HG03175 (cell line): ENCODE data around the gene UGGT2.
A peak's percentile ranks its signal among the peaks of the same experiment; 100 is the strongest.
"Not testable (repeated sequence)": the region's sequence is repeated elsewhere in the genome, so short reads cannot be mapped to it uniquely, and the experiment has no call there.

ENCODE experiments used
- ATAC-seq: cut with Tn5 transposase; IDR thresholded peaks from one replicate; pipeline ENCODE4 v1.9.1; 2021; ENCODE audit warnings: mild to moderate bottlenecking, moderate library complexity; ENCODE audit not compliant: unreplicated experiment

Gene UGGT2

DNA sequence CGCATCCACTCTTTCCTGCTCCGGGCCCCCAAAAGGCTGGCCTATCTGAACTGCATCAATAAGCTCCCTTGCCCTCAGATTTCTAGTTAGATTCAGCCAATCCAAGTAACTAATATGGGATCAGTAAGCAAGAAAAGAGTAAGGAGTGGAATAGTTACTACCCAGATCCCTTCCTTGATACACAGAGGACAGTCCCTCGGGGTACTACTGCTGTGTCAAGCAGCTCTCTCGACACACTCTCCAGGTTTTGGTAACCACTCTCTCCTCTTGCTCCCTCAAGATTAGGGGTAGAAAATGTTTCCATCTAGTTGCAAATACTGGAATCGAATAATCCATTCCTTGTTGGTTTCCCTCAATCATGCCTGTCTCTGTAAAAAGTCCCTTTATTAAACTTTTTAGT is 65.4 kb downstream of the UGGT2 start:
- ATAC-seq: no peak

DNA sequence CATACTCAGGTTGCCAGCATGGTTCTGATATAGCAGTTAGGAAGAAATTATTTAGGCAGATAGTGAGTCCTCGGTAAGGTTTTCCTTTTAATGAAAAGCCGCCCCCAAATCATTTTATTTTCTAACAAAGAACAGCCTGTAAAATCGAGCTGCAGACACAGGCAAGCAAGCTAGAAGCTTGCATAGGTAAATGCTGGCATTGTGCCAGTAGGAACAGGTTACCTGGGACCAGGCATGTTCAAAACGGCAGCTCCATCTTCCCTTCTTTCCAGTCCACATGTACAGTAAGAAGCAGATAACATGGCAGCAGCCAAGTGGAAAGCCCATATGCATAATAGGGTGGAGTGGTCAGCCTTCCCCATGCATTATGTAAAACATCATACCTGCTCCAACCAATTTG is 71.1 kb downstream of the UGGT2 start:
- ATAC-seq: no peak

DNA sequence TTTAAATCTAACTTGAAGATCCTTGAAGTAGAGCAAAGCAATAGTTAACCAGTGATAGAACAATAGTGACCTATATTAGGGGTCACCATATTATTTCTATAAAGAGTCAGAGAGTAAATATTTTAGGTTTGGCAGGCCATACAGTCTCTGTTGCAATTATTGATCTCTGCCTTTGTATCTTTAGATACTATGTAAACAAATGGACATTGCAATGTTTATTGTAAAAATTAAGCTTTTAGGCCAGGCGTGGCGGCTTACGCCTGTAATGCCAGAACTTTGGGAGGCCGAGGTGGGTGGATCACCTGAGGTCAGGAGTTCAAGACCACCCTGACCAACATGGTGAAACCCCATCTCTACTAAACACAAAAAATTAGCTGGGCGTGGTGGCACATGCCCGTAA is 80.5 kb downstream of the UGGT2 start:
- ATAC-seq: not testable (repeated sequence)

DNA sequence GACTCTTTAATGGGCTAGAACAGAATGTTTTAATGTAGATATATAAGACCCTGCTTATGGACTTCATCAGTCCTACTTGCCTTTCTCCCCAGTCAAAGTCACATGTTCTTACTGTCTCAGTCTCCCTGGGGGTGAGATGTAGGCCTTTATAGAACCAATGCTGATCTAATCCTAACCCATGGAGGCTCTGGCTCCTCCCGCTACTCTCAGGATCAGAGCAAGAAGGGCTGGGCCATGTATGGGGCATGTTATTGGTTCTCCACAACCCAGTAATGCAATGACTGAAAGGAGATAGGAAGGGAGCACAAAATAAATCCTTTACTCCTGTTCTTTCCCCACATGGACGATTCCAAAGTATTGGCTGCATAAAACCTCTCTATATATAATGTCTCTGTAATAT is 82.3 kb downstream of the UGGT2 start:
- no peak for ATAC-seq

DNA sequence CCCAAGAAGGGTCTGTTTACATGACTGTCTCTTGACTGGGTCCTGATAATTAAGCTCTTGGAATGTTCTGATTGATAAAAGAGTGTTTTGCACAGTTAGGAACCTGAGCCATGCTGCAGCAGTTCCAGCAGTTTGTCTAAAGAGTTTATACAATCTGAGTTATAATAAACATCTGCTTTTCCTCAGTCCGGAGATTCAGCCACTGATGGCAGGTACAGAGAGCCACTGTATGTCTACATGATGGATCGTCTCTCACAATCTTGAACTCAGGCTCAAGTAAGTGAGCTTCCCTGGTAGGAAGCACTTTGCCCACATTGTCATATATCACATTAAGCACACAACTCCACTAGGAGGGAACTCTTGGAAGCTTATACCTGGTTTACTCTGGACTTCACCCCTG is 84.3 kb downstream of the UGGT2 start:
- no peak for ATAC-seq

DNA sequence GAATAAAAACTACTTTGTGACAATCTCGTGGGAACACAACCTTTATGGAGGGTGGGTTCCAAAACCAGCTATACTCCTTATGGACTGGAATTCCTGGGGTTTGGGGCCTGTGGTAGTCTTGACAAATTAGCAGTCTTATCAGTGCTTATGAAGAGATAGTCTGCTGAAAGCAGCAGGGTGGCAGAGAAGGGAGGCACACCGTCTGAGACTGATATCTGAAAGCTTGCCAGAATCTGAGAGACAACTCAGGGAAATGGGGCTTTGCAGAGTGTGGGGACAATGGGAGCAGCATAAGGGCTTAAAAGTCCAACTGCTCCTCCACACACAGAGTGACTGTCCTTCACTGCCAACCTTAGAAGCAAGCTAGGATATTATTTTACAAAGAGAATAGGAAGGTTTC is 95.9 kb downstream of the UGGT2 start:
- no peak for ATAC-seq

DNA sequence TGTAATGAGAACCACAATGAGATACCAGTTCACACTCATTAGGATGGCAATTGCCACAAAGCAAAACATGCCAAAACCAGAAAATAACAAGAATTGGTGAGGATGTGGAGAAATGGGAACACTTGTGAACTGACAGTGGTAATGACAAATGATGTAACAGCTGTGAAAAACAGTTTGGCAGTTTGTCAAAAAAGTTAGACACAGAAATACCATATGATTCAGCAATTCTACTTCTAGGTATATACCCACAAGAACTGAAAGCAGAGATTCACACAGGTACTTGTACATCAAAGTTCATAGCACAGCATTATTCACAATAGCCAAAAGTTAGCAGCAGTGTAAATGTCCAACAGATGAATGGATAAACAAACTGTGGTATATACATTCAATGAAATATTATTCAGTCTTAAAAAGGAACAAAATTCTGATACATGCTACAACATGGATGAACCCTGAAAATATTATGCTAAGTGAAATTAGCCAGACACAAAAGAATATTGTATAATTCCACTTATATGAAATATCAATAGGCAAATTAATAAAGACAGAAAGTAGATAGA is 96.5 kb downstream of the UGGT2 start:
- ATAC-seq: no peak

DNA sequence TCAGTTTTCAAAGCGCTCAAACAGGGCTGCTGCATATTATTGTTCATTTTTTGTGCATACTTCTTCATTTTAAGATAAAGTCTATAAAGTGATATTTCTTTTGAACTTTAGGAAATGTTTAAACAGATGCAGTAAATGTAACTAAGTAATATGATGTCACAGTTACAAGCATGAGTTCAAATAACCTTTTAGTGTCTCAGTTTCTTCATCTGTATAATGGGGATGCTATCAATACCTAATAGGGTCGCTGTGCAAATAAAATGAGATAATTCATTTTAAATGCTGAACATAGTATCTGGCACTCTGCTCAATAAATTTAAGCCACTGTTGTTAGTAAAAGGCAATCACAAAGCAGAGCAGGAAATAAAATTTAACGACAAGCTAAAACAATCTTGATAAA is 97.5 kb downstream of the UGGT2 start:
- ATAC-seq: no peak

DNA sequence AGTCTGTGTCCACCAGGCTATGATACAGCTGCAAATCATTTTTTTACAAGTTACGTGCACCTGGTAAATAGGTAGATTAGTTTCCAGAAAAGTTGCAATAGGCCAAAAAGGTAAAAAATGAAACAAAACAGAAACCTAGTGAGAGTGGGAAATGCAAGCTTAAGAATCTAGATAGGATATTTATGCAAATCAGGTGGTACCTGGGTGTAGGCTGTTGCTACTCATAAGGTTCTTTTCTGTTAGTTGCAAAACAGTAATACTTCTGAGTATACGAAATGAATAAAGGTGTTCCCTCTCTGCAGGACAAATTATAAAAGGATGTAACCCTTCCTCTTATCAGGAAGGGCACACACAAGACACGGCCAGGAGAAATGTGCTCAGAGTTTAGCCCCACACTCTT is 97.9 kb downstream of the UGGT2 start:
- peak; percentile 89 for ATAC-seq

DNA sequence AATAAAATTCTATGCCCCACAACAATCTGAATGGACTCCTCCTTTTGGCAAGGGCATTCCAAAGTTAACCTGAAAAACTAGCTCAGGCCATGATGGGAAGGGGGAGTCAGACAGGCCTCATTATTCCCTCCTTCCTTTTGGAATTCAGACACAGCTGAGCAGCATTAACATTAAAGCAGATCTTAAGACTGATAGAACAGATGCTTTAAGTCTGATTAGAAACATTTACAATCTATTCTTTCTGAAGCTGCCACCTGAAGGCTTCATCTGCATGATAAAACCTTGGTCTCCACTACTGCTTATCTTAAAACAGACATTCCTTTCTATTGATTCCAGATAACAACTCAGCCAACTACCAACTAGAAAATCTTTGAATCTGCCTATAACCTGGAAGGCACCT is 98.9 kb downstream of the UGGT2 start:
- no peak for ATAC-seq

DNA sequence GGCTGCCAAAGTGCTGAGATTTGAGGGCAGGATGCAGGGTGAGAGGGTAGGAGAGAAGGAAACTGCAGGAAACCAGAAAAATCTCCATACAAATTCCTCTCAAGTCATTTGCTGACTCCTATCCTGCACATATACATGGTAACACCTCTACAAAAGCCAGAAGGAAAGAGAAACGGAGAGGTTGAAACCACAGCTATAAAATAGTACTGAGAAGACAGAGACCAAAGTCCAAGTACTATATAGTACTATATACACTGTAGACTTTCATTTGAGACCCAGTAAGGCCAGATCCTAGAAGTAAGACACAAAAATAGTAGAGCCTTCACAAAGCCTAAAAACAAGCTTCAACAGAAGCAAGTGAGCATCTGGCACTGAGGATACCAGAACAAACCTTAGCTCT is 103.1 kb downstream of the UGGT2 start:
- no peak for ATAC-seq

DNA sequence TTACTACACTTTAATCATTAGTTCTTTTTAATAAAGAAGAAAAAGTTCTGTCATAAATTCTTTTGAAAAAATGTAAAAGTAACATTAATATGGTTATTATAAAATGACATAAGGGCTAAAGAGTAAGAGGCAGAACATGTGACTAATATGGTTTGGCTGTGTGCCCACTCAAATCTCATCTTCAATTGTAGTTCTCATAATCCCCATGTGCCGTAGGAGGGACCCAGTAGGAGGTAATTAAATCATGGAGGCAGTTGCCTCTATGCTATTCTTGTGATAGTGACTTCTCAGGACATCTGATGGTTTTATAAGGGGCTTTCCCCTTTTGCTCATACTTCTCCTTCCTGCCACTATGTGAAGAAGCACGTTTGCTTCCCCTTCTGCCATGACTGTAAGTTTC is 104.5 kb downstream of the UGGT2 start:
- no peak for ATAC-seq

DNA sequence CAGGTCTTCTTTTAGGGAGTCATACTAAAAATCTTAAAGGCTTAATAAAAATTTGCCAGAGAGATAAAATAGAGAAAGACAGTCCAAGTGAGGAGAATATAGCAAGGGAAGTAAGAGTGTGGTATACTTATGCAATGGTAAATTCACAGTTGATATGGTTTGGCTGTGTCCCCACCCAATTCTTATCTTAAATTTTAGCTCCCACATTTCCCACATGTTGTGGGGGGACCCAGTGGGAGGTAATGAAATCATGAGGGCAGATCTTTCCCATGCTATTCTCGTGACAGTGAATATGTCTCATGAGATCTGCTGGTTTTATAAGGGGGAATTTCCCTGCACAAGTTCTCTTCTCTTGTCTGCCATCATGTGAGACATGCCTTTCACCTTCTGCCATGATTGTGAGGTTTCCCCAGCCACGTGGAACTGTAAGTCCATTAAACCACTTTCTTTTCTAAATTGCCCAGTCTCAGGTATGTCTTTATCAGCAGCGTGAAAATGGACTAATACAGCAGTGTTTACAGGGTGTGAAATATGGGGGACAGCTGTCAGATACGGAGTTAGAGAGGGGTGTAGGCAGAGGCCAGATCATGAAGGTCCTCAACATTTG is 115.4 kb downstream of the UGGT2 start:
- ATAC-seq: no peak

DNA sequence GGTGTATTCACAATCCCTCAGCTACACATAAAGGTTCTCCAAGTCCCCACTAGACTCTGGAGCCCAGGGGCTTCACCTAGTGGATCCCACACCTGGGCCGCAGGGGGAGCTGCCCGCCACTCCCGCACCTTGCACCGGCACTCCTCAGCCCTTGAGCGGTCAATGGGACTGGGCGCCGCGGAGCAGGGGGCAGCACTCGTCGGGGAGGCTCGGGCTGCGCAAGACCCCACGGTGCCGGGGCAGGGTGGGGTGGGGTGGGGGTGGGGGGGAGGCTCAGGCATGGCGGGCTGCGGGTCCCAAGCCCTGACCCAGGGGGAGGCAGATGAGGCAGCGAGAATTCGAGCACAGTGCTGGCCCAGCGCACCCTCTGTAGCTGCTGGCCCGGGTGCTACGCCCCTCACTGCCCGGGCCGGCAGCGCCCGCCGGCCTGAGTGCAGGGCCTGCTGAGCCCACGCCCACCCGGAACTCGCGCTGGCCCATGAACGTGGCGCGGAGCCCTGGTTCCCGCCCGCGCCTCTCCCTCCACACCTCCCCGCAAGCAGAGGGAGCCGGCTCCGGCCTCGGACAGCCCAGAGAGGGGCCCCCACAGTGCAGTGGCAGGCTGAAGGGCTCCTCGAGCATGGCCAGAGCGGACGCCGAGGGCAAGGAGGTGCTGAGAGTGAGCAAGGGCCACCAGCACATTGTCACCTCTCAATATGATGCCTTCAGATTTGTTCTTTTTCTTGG is 121.7 kb downstream of the UGGT2 start:
- ATAC-seq: no peak

DNA sequence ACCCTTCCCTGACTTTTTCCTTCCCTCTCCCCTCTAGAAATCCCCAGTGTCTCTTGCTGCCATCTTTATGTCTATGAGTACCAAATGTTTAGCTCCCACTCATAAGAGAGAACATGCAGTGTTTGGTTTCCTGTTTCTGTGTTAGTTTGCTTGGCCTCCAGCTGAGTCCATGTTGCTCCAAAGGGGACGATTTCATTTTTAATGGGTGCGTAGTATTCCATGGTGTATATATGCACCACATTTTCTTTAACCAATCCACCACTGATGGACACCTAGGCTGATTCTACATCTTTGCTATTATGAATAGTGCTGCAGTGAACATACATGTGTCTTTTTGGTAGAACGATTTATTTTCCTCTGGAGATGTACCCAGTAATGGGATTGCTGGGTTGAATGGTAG is 123.8 kb downstream of the UGGT2 start:
- no peak for ATAC-seq

DNA sequence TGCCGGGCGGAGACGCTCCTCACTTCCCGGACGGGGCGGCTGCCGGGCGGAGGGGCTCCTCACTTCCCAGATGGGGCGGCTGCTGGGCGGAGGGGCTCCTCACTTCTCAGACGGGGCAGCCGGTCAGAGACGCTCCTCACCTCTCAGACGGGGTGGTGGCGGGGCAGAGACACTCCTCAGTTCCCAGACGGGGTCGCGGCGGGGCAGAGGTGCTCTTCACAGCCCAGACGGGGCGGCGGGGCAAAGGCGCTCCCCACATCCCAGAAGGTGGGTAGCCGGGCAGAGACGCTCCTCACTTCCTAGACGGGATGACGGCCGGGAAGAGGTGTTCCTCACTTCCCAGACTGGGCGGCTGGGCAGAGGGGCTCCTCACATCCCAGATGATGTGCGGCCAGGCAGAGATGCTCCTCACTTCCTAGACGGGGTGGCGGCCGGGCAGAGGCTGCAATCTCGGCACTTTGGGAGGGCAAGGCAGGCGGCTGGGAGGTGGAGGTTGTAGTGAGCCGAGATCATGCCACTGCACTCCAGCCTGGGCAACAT is 124.8 kb downstream of the UGGT2 start:
- not testable (repeated sequence) for ATAC-seq

DNA sequence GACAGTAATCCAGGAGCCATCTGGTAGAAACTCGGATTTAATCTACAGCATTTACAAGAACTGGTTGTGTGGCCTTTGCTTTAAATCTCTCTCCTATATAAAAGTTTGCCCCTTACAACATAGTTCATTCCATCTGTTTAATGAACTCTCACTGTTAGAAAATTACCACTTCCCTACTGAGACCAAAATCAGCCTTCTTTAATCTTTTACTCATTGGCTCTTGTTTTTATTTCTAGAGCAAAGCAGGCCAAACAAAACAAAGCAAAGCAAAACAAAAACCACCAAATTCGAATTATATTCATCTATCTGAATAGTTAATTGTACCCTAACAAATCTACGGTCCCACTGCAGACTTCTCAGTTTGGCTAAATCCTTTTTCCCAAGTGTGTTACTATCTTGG is 127.0 kb downstream of the UGGT2 start:
- no peak for ATAC-seq

DNA sequence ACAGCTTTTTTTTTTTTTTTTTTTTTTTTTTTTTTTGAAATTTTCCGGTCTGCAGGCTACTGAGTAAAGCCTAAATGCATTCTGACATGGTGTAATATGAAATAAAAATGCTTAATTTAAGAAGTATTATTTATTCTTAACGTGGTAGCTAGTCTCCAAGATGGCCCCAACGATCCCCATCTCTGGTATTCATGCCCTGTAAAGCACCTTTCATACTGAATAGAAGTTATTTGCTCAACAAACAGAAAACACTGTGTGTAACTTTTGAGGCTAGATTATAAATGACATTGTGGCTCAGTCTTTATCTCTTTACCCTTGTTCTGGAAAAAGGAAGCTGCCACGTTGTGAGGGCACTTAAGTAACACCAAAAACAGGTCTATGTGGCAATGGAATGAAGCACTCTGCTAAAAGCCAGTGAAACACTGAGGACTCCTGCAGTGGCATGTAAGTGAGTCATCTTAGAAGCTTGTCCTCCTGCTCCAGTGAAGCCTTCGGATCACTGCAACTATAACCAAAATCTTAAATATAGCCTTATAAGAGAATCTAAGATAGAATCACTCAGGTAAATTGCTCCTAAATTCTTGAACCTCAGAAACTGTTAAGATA is 128.7 kb downstream of the UGGT2 start:
- ATAC-seq: no peak

DNA sequence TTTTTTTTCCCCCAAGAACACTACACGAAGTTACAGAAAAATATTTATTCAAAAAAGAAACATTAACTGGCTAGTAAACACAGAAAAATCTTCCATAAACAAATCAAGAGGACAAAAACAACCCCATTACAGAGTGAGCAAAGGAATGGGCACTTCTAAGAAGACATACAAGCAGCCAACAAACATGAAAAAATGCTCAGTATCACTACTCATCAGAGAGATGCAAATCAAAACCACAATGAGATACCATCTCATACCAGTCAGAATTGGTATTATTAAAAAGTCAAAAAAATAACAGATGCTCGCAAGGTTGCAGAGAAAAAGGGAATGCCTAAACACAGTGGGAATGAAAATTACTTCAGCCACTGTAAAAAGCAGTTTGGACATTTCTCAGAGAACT is 131.7 kb downstream of the UGGT2 start:
- ATAC-seq: no peak

DNA sequence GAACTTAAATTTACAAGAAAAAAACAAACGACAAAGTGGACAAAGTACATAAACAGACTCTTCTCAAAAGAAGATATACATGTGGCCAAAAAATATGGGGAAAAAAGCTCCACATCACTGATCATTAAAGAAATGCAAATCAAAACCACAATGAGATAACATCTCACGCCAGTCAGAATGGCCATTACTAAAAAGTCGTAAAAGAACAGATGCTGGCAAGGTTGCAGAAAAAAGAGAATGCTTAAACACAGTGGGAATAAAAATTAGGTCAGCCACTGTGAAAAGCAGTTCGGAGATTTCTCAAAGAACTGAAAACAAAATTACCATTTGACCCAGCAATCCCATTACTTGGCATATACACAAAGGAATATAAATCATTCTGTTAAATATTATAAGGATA is 132.7 kb downstream of the UGGT2 start:
- no peak for ATAC-seq

DNA sequence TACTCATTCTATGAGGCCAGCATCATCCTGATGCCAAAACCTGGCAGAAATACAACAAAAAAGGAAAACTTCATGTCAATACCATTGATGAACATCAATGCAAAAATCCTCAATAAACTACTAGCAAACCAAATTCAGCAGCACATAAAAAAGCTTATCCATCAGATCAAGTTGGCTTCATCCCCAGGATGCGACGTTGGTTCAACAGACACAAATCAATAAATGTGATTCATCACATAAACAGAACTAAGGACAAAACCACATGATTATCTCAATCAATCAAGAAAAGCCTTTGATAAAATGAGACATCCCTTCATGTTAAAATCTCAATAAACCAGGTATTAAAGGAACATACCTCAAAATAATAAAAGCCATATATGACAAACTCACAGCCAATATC is 134.3 kb downstream of the UGGT2 start:
- no peak for ATAC-seq

DNA sequence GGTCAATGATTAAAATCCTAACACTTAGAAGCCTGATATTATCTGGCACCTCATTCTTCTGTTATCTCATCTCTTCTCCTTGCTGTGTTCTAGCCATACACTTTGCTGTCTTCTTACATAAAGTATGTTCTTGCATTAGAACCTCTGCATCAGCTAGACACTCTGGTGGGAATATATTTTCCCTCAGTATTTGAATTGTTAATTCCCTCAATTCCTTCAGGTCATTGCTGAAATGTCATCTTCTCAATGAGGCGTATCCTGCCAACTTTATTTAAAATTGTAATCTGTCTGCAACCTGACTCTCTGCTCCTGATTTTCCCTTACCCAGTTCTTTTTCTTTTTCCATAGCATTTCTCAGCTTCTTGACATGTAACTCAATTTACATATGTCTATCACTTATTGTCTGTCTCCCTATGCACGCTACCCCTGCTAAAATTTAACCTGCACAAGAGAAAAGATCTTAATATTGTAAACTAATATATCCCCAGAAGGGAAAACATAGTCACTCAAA is 138.2 kb downstream of the UGGT2 start:
- no peak for ATAC-seq
